ENCODE measurements around the gene SCD5.

Gene SCD5

GRCh38 chr4:82753238-82753637 is 45.4 kb downstream of the SCD5 start (continued):
- TF ChIP-seq MEIS1 (CRISPR knock-in tag; IDR thresholded peaks at IDR 0.05; ENCODE audit: borderline replicate concordance): no peak
- TF ChIP-seq ZNF416 (tag by site-specific recombination; IDR thresholded peaks at IDR 0.05): no peak
- TF ChIP-seq ZBTB1 (tag by site-specific recombination; IDR thresholded peaks at IDR 0.05): no peak
- TF ChIP-seq YY2 (tag by site-specific recombination; IDR thresholded peaks at IDR 0.05): no peak
- no peak for TF ChIP-seq ZNF214 (tag by site-specific recombination; IDR thresholded peaks at IDR 0.05; ENCODE audit: borderline replicate concordance)
- TF ChIP-seq ZNF223 (tag by site-specific recombination; IDR thresholded peaks at IDR 0.05): no peak
- no peak for TF ChIP-seq ZNF302 (tag by site-specific recombination; IDR thresholded peaks at IDR 0.05; ENCODE audit: low read depth)

GRCh38 chr4:82748810-82749470 is 49.7 kb downstream of the SCD5 start:
- CTCF ChIA-PET: interaction anchor here (0.6 kb wide), 1 partner anchor 12 kb away, joined by 3 read pairs; no protein-coding TSS in a partner anchor

GRCh38 chr4:82747686-82748575 is 50.7 kb downstream of the SCD5 start:
- Histone ChIP-seq H3K4me1 (ENCODE audit: control insufficient read depth, insufficient read depth, low read length) (peaks cover 4% of the 10 kb centered on the region), H3K27ac (ENCODE audit: extremely low read depth, low read depth, low read length) (no peak overlapping the region), H3K9me3 (ENCODE audit: control insufficient read depth, insufficient read depth, low read depth, low read length) (no peaks in the 10 kb centered on the region), H3K36me3 (ENCODE audit: control insufficient read depth in 2 of 2, insufficient read depth in 1 of 2, low read length in 2 of 2) (no peaks in the 10 kb centered on the region), H3K4me3 (ENCODE audit: low read depth, low read length) (no peak overlapping the region)
- ChIA-PET CTCF (interaction anchor here (0.7 to 1.2 kb wide), 2 partner anchors 180 to 286 kb away, joined by 3 read pairs; no protein-coding TSS in a partner anchor), POLR2A (no interaction called here)
- TF ChIP-seq ZBTB20 (tag by site-specific recombination; IDR thresholded peaks at IDR 0.05) (no peak), ZBTB7A (tag by site-specific recombination; IDR thresholded peaks at IDR 0.05; ENCODE audit: low read depth) (no peak), ZNF169 (tag by site-specific recombination; IDR thresholded peaks at IDR 0.05) (no peak), ZNF76 (tag by site-specific recombination; IDR thresholded peaks at IDR 0.05; ENCODE audit: borderline replicate concordance, low read depth) (no peak), ZSCAN23 (tag by site-specific recombination; IDR thresholded peaks at IDR 0.05) (no peak), ZNF362 (tag by site-specific recombination; IDR thresholded peaks at IDR 0.05) (no peak), ZNF133 (tag by site-specific recombination; IDR thresholded peaks at IDR 0.05) (no peak), ZNF843 (tag by site-specific recombination; IDR thresholded peaks at IDR 0.05) (no peak), ZNF664 (tag by site-specific recombination; IDR thresholded peaks at IDR 0.05) (no peak), ZNF830 (tag by site-specific recombination; IDR thresholded peaks at IDR 0.05; ENCODE audit: low read depth) (no peak)

More at GRCh38 chr4:82748810-82749470, 49.7 kb downstream of the SCD5 start:
- POLR2A ChIA-PET: no interaction called here
- H3K4me3 ChIP-seq (ENCODE audit: low read depth, low read length): no peak overlapping the region
- H3K4me1 ChIP-seq (ENCODE audit: control insufficient read depth, insufficient read depth, low read length): peaks cover 10% of the 10 kb centered on the region
- TF ChIP-seq WT1 (tag by site-specific recombination; IDR thresholded peaks at IDR 0.05) (peak; percentile 52; the same call in 1 of the 2 replicates), ZBTB49 (tag by site-specific recombination; IDR thresholded peaks at IDR 0.05; ENCODE audit: low read depth) (no peak), ZNF513 (tag by site-specific recombination; IDR thresholded peaks at IDR 0.05) (peak; percentile 20; the same call in 1 of the 2 replicates), ZNF701 (tag by site-specific recombination; IDR thresholded peaks at IDR 0.05) (no peak), ZFHX2 (tag by site-specific recombination; conservative IDR thresholded peaks at IDR 0.05) (peak; percentile 73), GLIS2 (tag by site-specific recombination; IDR thresholded peaks at IDR 0.05) (0 out of 2 replicates have a peak, but pooled peaks have one; percentile 26), GLIS1 (tag by site-specific recombination; IDR thresholded peaks at IDR 0.05) (peak; percentile 71), EGR2 (tag by site-specific recombination; IDR thresholded peaks at IDR 0.05; ENCODE audit: low read depth) (peak; percentile 64), ZNF629 (tag by site-specific recombination; IDR thresholded peaks at IDR 0.05) (peak; percentile 70; the same call in 1 of the 2 replicates)
- no peaks in the 10 kb centered on the region for H3K9me3 ChIP-seq (ENCODE audit: control insufficient read depth, insufficient read depth, low read depth, low read length)
- H3K36me3 ChIP-seq (ENCODE audit: control insufficient read depth in 2 of 2, insufficient read depth in 1 of 2, low read length in 2 of 2): no peaks in the 10 kb centered on the region
- H3K27ac ChIP-seq (ENCODE audit: extremely low read depth, low read depth, low read length): no peak overlapping the region
